GM21825 (cell line): ENCODE results near the gene DNAH1.

ENCODE experiments used
- ATAC-seq: cut with Tn5 transposase; IDR thresholded peaks from one replicate; pipeline ENCODE4 v1.9.1; 2021; ENCODE audit warnings: mild to moderate bottlenecking, moderate library complexity; ENCODE audit not compliant: unreplicated experiment

DNAH1 gene

DNA sequence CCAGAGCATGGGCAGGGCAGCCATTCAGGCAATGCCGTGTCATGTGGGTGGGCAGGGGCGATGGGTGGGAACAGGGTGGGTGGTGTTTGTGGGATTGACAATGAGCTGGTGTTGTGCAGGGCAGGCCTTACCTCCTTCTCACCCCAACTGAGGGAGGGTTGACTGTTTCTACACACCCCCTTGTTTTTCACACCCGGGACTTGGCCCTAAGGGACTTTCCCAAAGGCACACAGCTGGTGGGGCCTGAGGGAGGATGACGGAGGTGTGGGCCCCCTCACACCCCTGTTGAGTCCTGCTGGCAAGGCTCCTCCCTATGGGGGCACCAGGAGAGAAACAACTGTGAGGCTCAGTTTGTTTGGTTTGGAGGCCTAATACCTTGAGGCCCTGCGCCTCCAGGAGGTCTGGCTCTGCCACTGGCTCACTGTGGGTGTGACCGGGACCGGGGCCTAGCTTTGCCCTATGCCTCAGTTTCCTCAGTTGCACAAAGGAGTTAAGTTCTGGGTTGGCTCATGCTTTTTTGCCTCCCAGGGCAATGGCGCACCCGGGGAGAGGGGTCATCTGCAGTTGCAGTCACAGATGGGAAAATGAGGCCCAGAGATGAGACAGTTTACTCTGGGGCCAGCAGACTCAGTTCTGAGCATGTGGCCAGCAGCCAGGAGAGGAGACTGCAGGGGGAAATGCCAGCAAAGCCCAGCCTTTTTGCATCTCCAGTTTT lies 5.1 kb upstream of the DNAH1 start:
- ATAC-seq: peak; percentile 41

DNA sequence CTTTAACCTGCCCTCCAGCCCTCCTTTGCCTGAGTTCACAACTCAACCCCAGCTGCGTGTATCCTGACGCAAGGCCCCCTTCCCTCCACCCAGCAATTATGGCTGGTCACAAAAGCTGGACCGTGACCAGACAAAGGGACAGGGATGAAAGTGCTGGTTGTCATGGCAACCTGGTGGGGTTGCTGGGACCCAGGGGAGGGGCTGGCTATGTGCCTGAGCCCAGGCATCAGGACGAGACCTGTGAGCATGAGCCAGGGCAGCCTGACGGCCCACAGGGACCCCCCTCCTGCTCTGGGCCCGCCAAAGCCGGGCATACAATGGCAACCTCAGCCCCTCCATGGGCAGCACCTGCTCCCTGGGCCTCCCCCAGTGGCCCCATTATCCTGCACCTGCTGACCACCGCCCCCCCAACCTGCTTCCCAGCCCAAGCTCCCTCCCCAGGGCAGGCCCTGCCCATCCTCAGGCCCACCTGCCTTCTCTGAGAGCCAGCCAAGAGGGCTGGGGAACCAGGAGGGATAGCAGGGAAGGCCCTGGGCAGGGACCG lies 4.5 kb upstream of the DNAH1 start:
- ATAC-seq: no peak

DNA sequence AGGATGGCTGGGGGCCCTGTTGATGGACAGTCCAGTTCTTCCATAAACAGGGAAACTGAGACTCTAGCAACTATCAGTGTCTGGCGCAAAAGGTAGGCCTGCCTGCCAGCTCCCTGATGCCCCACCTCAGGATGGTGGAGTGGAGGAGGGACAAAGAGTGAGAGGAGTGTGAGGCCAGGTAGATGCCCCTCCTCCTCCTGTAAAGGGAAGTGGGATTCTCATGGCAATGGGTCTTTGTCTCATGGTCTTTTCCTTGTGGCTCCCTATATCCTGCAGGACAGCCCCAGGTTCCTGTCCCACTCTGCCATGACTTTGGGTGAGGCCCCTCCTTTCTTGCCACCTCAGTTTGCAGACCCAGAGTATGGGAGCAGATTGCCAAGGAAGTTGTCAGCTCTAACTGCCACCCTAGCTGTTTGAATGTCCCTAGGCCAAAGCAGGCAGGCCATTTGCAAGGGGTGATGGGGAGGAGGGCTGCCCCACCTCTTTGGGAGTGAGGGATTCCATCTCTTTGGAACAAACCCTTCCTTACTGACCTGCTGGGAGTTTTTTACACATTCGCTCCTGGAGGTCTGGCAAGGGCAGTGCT lies 2.8 kb upstream of the DNAH1 start:
- ATAC-seq: peak; percentile 7

DNA sequence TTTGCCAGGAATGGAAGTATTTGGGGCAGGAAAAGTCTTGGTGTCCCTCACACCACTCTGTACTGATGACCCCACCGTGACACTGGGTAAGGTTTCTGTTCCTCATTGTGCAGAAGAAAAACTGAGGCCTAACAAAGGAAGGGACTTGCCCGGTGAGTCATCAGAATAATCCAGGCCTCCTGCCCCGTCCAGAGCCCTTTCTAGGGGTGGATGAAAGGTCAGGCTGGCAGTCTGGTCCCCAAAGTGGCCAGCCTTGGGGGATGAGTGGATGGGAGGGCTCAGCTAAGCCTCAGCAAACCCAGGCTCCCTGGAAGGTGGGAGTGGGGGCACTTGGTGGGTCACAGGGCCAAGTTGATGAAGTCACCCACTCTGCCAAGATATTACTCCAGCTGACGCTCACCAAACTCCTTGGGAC lies 2.3 kb upstream of the DNAH1 start:
- peak; percentile 89 for ATAC-seq

DNA sequence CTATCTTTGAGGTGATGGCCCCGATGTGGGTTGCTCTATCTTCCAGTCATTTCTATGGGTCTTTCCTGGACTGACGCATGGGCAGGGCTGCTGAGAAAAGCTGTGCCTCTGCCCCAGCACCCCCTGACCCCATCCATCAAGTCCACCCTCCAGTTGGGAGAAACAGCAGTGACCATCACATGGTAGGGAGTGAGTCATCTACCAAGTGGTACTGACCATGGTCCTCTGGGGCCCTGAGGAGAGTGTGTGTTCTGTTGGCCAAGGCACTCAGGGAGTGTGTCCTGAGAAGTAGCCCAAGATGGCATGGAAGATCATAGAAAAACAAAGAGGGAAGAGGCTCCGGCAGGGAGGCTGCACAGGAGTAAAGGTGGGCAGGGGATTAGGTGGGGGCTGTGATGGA lies 1.6 kb upstream of the DNAH1 start:
- no peak for ATAC-seq

DNA sequence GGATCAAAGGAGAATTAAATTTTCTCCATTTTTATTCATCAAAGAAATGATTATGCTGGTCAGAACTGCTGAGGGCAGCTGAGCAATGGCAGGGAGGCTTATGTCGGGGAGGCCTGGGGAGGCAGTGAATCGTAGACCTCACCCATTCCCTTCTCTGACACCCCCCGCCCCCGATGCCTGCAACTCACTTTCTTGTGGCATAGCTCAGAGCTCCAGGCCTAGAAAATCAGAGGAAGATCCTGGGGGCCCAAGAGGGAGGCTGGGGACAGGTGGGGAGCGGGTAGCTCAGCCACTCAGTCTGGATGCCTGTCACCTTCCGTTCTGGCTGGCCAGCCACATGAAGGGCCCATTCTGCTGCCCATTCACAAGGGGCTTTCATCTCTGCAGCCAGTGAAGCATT lies 1.1 kb upstream of the DNAH1 start:
- ATAC-seq: no peak

DNA sequence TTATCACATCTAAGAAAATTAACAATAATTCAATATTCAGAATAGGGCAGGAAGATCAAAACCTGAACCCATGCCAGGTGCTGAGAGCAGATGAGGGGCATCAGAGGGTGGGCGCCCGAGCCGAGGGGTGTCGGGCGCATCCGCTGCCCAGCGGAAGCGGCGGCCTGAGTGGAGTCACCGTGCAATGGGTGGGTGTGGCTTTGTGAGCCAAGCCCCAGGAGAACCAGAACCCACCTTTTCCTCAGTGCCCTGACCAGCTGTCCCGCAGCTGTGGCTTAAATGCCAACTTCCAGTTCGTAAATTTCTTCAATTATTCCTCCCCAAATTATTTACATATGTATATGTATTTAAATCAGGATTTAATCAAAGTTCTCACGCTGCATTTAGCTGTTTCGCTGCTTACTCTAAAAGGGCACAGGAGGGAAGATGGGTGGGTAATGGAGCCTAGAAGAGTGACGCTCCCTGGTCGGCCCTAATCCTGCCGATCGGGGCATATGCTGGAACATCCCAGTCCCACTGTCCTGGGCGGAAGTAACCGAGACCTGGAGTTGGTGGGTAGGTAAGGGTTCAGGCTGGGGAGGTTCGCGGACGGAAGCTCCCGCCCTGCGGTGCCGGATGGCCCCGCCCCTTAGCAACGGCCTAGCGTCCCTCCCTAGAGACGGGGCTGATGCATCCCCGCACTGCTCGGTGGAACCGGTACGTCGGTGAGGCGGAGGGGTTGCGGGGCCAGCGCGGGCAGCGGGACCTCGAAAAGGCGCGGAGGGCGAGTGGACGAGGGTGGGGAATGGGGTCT lies 1.3 kb downstream of the DNAH1 start:
- peak; percentile 39 for ATAC-seq

DNA sequence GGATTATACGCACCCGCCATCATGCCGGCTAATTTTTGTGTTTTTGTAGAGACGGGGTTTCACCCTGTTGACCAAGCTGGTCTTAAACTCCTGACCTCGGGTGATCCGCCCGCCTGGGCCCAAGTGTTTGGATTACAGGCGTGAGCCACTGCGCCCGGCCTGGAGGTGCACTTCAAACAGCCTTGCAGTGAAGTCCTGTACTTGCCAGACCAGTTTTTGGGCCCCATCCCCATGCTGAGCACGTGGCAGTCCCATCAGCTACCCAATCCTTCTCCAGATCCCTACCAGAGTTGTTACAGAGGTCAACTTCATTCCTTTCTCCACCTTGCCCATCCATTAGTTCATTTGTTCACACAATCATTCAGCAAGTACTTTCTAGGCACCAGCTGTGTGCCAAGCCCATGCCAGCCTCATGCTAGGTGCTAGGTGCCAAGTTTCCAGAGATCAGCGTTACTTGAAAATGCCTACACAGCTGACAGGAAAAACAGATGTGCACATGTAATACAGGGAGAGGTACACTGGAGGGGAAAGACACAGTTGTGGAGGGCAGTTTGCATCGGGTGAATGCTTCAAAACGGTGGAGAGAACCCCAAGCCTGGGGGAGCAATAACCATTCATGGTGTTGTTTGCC lies 2.2 kb downstream of the DNAH1 start:
- no peak for ATAC-seq

DNA sequence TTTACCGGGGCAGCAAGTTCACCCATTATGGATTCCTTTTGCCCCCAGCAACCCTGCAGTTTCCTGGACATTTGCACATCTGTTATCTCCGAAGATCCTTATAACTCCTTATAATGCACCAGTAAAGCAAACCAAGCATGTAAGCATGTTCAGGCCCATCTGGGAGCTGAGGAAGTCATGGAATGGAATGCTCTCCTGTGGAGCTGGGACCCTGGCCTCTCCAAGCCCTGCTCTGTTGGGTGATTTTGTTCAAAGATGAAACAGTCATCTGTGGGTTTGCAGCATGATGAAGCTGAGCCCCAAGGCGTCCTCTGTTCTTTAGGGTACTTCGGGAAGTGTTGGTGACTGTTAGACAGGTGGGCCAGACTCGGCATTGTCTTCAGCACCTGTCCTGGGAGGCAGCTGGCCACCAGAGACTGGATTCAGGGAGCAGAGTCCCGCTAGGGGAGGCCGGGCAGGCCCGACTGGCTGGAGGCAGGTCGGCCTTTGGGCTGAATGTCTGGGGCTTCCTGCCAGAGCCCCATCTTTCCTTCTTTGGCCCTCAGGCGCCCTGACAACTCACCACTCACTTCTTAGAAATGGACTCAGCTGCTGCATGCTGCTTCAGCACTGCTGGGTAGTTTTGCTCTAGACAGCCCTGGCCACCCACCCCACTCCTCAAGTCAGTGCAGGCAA lies 3.9 kb downstream of the DNAH1 start:
- no peak for ATAC-seq

DNA sequence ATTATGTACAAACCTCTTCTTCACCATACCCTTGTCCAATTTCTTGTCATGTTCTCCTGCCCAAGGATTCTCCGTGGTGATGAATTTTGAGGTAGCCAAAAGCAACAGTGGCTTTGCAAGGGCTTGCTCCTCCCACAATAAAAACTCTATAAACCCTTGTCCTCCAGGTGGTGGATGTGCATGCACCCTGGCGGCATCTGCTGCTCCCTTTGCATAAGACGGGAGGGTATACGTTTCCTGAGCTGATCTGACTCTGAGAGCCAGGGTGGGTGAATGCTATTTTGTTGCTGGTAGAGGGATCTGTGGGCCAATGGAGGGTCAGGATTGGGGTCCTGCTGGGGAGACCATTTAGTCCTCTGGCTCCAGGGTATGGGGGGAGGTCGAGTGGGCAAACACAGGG lies 5.4 kb downstream of the DNAH1 start:
- no peak for ATAC-seq

DNA sequence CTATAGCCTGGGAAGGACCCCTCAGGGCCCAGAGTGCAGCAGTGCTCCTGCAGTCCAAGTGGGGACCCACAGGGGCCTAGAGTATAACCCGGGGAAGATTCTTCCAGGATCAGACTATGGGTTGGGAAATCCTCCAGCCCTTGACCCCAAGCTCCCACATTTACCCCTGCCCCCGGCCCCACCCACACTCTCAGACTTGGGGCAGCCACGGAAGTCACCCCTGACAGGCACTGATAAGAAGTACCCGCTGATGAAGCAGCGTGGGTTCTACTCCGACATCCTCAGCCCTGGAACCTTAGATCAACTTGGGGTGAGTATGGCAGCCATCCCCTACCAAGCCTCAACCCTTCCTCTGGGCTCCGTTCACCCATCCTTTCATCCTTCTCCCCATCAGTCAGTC lies 6.3 kb downstream of the DNAH1 start:
- no peak for ATAC-seq

GRCh38 chr3:52323526-52324295 lies 7.6 kb downstream of the DNAH1 start:
- ATAC-seq: no peak

- ATAC-seq: no peak
These were observed 8.6 kb downstream of the DNAH1 start for GRCh38 chr3:52324676-52325075.

DNA sequence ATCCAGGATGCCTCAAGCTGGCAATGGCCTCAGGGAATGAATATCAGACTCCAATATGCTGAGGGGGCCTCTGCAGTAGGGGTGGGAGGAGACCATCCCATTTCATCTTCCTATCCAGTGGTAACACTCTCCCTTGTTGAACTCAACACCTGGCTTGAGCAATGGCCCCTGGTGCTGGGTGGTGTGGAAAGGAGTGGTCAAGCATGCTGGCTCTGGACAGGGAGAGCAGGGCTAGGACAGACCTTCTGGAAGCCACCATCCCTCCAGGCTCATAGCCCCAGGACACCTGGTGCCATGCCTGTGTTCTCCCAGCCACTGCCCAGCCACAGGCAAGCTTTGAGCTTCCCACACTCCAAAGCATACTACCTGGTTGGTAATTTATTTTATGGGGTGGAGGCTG lies 9.6 kb downstream of the DNAH1 start:
- ATAC-seq: no peak

DNA sequence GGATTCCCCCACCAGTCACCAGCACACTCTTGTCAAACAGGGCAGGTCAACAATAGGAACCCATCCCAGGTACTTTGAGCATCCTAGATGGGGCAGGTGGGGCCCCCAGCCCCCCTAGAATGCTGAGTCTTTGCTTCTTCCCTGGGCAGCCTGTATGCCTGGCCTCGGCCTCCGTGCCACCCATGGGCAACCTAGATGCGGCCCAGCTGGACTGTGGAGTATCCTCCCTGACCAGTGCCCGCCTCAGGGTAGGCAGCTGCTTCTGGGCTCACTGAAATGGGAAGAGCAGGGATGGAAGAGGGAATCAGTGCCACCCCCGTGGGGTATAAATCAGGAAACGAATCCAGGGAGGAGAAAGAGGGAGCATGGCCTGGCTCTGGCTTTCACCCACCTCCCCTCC lies 10.9 kb downstream of the DNAH1 start:
- no peak for ATAC-seq

DNA sequence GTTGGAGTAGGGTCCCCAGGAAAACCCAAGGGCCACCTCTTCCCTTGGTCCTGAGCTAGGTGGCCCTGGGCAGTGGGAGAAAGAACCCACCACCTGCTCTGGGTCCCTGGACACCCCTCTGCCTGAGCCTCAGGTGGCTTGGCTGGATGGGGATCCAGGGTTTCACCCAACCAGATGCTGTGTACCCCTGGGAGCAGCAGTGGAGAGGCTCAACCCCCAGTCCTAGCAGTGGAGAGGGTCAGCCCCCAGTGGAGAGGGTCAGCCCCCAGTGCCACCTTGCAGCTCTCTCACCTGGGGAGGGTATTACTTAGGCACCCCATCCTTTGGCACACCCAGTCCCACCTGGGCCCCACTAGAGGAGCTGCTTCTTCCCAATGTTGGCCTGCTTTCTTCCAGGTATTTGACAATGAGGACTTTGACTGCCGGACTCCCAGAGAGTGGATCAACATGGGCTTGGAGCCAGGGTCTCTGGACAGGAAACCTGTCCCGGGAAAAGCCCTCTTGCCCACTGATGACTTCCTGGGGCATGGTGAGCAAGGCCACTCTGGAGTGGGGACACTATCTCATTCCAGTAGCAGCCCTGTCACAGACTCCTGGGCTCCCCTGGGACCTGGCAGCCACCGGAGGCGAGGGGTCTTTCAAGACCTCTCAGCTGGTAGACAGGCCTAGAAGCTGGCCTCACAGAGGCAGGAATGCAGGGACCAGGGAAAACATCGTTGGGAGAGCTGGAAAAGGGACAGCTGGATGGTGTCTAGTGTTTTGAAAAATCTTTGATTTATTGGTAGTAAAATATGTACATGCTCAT lies 11.6 kb downstream of the DNAH1 start:
- ATAC-seq: no peak

- ATAC-seq: no peak
These were observed 12.5 kb downstream of the DNAH1 start for GRCh38 chr3:52328536-52329080.

GRCh38 chr3:52330194-52330805 lies 14.2 kb downstream of the DNAH1 start:
- ATAC-seq: no peak

GRCh38 chr3:52331091-52331490 lies 15.0 kb downstream of the DNAH1 start:
- no peak for ATAC-seq
